ENCODE measurements around the gene FCGR2B.
"Not testable (repeated sequence)": the region's sequence is repeated elsewhere in the genome, so short reads cannot be mapped to it uniquely, and the experiment has no call there.

Gene FCGR2B

DNA sequence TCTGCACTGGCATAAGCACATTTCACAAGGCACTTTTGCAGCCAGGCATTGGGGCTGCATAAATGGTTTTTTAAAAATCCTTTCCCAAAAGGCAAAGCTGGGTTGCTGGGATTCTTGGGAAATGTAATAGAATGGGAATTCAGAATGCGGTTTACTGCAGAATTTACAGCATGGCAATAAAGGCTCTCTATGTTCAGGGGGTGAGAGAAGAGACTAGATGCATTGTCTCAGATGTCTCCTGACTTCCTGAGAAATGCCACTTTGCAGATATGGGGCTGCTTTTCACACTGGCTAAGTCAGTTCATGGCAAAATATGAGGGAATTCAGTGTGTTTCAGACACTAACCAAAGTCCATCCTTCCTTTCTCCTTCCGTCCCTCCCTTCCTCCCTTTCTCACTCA is 13.5 kb downstream of the FCGR2B start:
- TF ChIP-seq, protein P1, sequence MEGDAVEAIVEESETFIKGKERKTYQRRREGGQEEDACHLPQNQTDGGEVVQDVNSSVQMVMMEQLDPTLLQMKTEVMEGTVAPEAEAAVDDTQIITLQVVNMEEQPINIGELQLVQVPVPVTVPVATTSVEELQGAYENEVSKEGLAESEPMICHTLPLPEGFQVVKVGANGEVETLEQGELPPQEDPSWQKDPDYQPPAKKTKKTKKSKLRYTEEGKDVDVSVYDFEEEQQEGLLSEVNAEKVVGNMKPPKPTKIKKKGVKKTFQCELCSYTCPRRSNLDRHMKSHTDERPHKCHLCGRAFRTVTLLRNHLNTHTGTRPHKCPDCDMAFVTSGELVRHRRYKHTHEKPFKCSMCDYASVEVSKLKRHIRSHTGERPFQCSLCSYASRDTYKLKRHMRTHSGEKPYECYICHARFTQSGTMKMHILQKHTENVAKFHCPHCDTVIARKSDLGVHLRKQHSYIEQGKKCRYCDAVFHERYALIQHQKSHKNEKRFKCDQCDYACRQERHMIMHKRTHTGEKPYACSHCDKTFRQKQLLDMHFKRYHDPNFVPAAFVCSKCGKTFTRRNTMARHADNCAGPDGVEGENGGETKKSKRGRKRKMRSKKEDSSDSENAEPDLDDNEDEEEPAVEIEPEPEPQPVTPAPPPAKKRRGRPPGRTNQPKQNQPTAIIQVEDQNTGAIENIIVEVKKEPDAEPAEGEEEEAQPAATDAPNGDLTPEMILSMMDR (IDR thresholded peaks at IDR 0.05; ENCODE audit: control extremely low read depth, extremely low read depth, low read depth, missing control alignments) = no peak
- DNase-seq (ENCODE audit: extremely low spot score) = no peak
- CTCF ChIA-PET = no interaction called here
- POLR2A ChIA-PET = no interaction called here

DNA sequence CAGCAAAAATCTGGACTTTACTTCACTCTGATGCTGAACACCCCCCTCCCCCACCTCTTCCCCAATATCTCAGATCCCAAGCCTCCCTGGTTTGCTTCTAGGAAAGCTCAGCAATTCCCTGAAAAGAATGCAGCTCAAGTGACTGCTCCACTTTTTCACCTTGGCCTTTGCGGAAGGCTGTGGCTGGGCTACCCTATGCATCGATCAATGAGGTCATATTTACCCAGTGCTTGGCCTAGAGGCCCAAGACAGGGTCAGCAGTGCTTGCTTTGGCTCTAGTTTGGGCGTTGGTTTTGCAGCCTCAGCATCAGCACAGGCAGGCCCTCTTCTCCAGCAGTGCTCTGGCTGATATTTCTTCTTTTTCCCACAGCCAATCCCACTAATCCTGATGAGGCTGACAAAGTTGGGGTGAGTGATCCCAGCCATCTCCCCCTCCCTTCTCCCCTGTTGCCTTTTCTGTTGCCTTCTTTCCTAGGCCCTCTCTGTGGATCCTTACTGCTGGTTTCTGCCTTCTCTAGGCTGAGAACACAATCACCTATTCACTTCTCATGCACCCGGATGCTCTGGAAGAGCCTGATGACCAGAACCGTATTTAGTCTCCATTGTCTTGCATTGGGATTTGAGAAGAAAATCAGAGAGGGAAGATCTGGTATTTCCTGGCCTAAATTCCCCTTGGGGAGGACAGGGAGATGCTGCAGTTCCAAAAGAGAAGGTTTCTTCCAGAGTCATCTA is 14.2 kb downstream of the FCGR2B start:
- ChIA-PET POLR2A (no interaction called here), CTCF (no interaction called here)
- TF ChIP-seq, protein P1 (IDR thresholded peaks at IDR 0.05; ENCODE audit: control extremely low read depth, extremely low read depth, low read depth, missing control alignments) = no peak
- DNase-seq (ENCODE audit: extremely low spot score) = no peak

DNA sequence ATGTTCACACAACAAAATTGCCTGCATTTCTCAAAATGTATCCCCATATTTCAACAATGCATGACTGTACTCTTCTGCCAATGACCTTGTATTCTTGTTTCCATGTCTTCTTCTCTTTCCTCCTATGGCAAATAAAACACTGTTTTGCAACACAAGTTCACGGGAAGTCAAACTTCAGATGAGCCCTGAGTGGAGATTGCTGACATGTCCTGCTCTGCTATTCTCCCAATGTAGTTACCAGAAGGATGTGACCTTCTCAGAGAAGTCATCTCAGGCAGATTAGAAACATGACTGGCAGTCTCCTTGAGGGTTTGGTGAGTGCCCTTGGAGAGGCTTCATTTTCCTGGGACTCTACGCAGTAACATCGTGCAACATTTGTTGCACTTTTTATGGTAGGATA is 15.6 kb downstream of the FCGR2B start:
- TF ChIP-seq, protein P1 (IDR thresholded peaks at IDR 0.05; ENCODE audit: control extremely low read depth, extremely low read depth, low read depth, missing control alignments) = no peak
- no peak for DNase-seq (ENCODE audit: extremely low spot score)
- ChIA-PET POLR2A (no interaction called here), CTCF (no interaction called here)

DNA sequence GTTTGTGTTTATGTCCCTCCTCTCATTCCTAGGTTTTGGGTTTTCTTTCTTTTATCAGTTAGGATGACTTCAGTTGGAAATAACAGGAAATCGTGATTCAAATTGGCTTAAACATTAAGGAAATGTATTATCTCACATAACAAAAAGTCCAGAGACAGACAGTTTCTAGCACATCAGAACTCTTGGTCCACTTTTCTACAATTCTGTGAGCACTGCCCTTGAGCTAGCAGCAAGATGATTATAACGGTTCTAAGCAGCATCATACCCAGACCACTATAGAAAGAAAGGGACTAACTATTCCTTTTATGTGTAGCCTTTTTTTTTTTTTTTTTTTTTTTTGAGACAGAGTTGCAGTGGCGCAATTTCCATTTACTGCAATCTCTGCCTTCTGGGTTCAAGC is 18.9 kb downstream of the FCGR2B start:
- TF ChIP-seq, protein P1 (IDR thresholded peaks at IDR 0.05; ENCODE audit: control extremely low read depth, extremely low read depth, low read depth, missing control alignments) = no peak
- ChIA-PET CTCF (no interaction called here), POLR2A (no interaction called here)
- no peak for DNase-seq (ENCODE audit: extremely low spot score)

DNA sequence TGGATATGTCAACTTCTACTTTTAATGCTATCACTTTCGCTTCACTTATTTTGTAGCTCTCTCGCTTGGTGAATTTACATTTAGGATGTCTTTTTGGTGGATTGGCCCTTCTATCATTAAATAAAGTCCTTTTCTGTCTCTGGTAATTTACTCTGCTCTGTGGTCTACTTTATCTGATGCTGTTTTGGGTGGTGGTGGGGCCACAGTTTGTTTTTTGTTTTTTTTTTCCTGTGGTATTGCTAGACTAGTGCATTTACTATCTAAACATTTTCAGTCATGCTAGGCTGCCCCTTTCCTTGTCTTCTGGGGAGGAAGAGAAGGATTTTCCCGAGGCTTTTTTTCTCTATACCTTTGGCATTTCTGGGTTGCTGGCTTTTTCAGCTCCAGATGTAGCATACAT is 26.0 kb downstream of the FCGR2B start:
- CTCF ChIA-PET = interaction anchor here (1.0 to 1.4 kb wide), 2 partner anchors 16 to 47 kb away, joined by 3 read pairs; no protein-coding TSS in a partner anchor
- DNase-seq (ENCODE audit: extremely low spot score) = no peak
- TF ChIP-seq, protein P1 (IDR thresholded peaks at IDR 0.05; ENCODE audit: control extremely low read depth, extremely low read depth, low read depth, missing control alignments) = no peak
- POLR2A ChIA-PET = no interaction called here

DNA sequence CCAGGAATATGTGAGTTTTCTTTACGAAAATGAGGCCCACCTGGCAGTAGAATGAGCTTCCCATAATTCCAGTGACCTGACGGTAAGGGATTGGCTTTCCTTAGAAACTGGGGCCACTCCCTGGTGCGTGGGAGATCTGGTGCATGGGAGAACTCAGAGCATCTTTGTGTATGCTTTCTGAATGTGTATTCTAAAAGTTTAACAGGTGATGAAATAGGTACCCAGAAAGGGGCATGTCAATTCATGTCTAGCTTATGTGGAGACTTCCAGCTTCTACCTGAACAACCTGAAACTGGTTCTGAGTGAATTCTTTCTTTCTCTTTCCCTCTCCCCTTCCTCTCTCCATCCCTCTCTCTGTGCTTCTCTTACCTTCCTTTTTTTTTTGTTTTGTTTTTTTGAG is 28.9 kb downstream of the FCGR2B start:
- CTCF ChIA-PET = interaction anchor here (1.1 to 1.6 kb wide), 2 partner anchors 18 to 20 kb away, joined by 3 read pairs; no protein-coding TSS in a partner anchor
- TF ChIP-seq, protein P1 (IDR thresholded peaks at IDR 0.05; ENCODE audit: control extremely low read depth, extremely low read depth, low read depth, missing control alignments) = no peak
- POLR2A ChIA-PET = no interaction called here
- DNase-seq (ENCODE audit: extremely low spot score) = no peak

DNA sequence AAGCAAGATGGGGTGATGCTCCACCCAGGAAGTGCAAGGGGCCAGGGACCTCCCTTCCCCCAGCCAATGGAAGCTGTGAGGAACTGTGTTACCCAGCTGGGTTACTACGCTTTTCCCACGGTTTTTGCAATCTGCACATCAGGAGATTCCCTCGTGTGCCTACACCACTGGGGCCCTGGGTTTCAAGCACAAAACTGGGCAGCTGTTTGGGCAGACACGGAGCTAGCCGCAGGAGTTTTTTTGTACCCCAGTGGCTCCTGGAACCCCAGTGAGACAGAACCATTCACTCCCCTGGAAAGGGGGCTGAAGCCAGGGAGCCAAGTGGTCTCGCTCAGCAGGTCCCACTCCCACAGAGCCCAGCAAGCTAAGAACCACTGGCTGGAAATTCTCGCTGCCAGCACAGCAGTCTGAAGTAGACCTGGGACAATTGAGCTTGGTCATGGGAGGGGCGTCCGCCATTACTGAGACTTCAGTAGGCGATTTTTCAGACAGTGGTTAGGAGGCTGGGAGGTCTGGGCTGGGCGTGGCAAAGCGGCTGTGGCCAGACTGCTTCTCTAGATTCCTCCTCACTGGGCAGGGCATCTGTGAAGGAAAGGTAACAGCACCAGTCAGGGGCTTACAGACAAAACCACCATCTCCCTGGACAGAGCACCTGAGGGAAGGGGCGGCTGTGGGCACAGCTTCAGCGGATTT is 30.2 kb downstream of the FCGR2B start:
- CTCF ChIA-PET = interaction anchor here (1.1 to 1.6 kb wide), 3 partner anchors 10 to 40 kb away, joined by 3 to 4 read pairs (median 3); no protein-coding TSS in a partner anchor
- DNase-seq (ENCODE audit: extremely low spot score); POLR2A ChIA-PET: not testable (repeated sequence)

DNA sequence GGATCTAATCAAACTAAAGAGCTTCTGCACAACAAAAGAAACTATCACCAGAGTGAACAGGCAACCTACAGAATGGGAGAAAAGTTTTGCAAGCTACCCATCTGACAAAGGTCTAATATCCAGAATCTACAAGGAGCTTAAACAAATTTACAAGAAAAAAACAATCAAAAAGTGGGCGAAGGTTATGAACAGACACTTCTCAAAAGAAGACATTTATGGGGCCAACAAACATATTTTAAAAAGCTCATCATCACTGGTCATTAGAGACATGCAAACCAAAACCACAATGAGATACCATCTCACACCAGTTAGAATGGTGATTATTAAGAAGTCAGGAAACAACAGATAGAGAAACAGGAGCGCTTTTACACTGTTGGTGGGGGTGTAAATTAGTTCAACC is 35.4 kb downstream of the FCGR2B start:
- DNase-seq (ENCODE audit: extremely low spot score); POLR2A ChIA-PET; CTCF ChIA-PET: not testable (repeated sequence)
